ENCODE measurements around the gene SIGLEC5. TPM values are rescaled to one million over a fixed set of nuclear protein-coding genes. Genes with fewer than 3 reads are reported as not detected.

SIGLEC5 gene
- total and polyA plus RNA-seq, 2 of the 13 experiments (the other 11 are each of a cell fraction or from before 2014, with no cell fraction given): not detected

DNA sequence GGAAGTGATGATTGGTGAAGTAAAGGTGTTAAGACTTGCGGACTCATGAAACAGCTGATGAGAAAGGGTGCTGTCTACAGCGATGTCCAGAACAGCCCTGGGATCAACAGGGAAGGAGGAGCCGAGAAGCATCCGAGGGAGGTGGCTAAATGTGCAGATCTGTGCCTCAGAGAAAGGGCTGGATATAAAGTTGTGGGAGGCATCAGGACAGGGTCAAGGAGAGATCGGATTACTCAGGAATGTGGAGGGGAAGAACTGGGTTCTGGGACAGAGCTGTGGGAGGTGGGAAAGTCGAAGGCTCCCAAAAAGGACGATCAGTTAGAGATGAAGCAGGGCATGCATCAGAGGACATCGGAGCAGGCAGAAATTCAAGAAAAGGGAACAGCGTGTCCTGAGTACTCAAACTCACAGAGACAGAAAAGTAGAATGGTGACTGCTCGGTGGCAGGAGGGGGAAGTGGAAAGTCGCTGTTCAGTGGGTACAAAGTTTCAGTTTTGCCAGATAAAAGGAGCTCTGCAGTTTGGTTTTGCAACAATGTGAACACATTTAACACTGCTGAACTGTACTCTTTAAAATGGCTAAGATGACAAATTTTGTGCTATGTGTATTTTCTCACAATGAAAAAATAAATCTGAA lies 14.6 kb upstream of the SIGLEC5 start:
- FAIRE-seq (no peak), ATAC-seq (no peak; the same call in 2 of the 3 replicates)
- H2AFZ ChIP-seq (ENCODE audit: low read length): no peak overlapping the region

More for the DNA sequence above, 14.6 kb upstream of the SIGLEC5 start:
- H3K4me2 ChIP-seq (ENCODE audit: low read depth, low read length): no peak overlapping the region
- ChIA-PET CTCF (ENCODE audit: low intra/inter-chr PET ratio, low total read pairs) (no interaction called here), POLR2A (no interaction called here)
- no peak overlapping the region for H3K9ac ChIP-seq (ENCODE audit: insufficient read depth, low read depth, low read length)
- no peaks in the 10 kb centered on the region for H3K4me1 ChIP-seq (ENCODE audit: insufficient read depth, low read length)
- no peaks in the 10 kb centered on the region for H3K79me2 ChIP-seq (ENCODE audit: insufficient read depth, low read length)
- TF ChIP-seq GATAD1 (CRISPR knock-in tag; IDR thresholded peaks at IDR 0.05) (no peak), NFATC3 (CRISPR knock-in tag; IDR thresholded peaks at IDR 0.05) (no peak), ZNF512 (CRISPR knock-in tag; IDR thresholded peaks at IDR 0.05) (no peak), ZNF33A (CRISPR knock-in tag; IDR thresholded peaks at IDR 0.05; ENCODE audit: borderline replicate concordance) (no peak), NCOA1 (CRISPR knock-in tag; IDR thresholded peaks at IDR 0.05) (no peak), ZNF251 (CRISPR knock-in tag; IDR thresholded peaks at IDR 0.05) (no peak), SAFB2 (CRISPR knock-in tag; IDR thresholded peaks at IDR 0.05; ENCODE audit: borderline replicate concordance, low read depth) (no peak), NR1H2 (CRISPR knock-in tag; IDR thresholded peaks at IDR 0.05; ENCODE audit: borderline replicate concordance, low read depth) (no peak), TCF7 (IDR thresholded peaks at IDR 0.05; ENCODE audit: low read depth) (no peak), MLLT10 (CRISPR knock-in tag; IDR thresholded peaks at IDR 0.05) (no peak), ZNF574 (CRISPR knock-in tag; IDR thresholded peaks at IDR 0.05) (no peak), ZNF761 (CRISPR knock-in tag; conservative IDR thresholded peaks at IDR 0.05) (no peak), PAWR (CRISPR knock-in tag; IDR thresholded peaks at IDR 0.05; ENCODE audit: borderline replicate concordance) (no peak), ZNF260 (CRISPR knock-in tag; IDR thresholded peaks at IDR 0.05; ENCODE audit: borderline replicate concordance, low read depth) (no peak), ZNF850 (CRISPR knock-in tag; conservative IDR thresholded peaks at IDR 0.05) (no peak)
- intact Hi-C loops (cut with micrococcal nuclease; ENCODE audit: unreplicated experiment): no loop called here
- in situ Hi-C loops (cut with HindIII; ENCODE audit: extremely low pct_ligation_motif_present, low pct_unique_long_range_greater_than_20kb): loop anchor here (25.0 kb wide), 1 partner anchor 357 kb away; no protein-coding TSS in a partner anchor
- no TSS peak for BruUV-seq (replicated peaks)
- WGBS (ENCODE audit: low lambda C conversion rate): 16% methylated on average over 11 of the region's 11 CpGs
- H3K4me3 ChIP-seq (replicated peaks in 1 of 3; ENCODE audit: insufficient read depth in 1 of 3, low read depth in 2 of 3, low read length in 3 of 3): no peak overlapping the region
- no peaks in the 10 kb centered on the region for H3K9me3 ChIP-seq (ENCODE audit: low read length)
- H3K27me3 ChIP-seq (ENCODE audit: control insufficient read depth in 1 of 2, insufficient read depth in 2 of 2, low read length in 2 of 2): peaks cover 2 to 11% of the 10 kb centered on the region in 2 experiments; a peak in 1 of 5 replicates
- H3K27ac ChIP-seq (ENCODE audit: extremely low read length, insufficient read depth, low read length): no peak overlapping the region
- no peak for DNase-seq (ENCODE audit: low spot score)
- no peaks in the 10 kb centered on the region for H4K20me1 ChIP-seq (ENCODE audit: insufficient read depth, low read length)
- no peaks in the 10 kb centered on the region for H3K36me3 ChIP-seq (replicated peaks in 1 of 2; ENCODE audit: control insufficient read depth in 1 of 2, insufficient read depth in 2 of 2, low read length in 2 of 2)
